HG03378 (cell line): ENCODE measurements around the gene GALNT18.

Experiments
- ATAC-seq: cut with Tn5 transposase; IDR thresholded peaks from one replicate; pipeline ENCODE4 v1.9.1; 2021; ENCODE audit warnings: mild to moderate bottlenecking, moderate library complexity; ENCODE audit not compliant: unreplicated experiment

GALNT18 gene

GRCh38 chr11:11441516-11441915 is 180.3 kb downstream of the GALNT18 start:
- no peak for ATAC-seq

- no peak for ATAC-seq
These were observed 180.7 kb downstream of the GALNT18 start for GRCh38 chr11:11441091-11441490.

DNA sequence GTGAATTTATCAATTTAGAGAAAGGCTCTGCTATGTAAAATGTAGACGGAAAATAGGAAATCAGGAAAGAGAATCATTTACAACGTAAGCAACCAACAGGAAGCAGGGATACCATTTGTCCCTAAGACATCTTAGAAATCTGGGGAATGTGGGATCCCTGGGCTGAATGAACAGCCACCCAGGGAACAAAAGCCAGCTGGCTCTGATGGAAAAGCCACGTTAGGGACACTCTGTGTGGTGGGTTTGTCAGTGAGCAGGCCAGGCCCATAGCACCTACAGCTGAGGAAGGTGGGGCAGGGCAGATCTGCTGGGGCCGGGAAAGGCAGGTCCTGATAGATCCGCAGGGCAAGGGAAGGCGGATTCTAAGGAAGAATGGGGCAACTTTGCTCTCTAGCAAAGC is 181.7 kb downstream of the GALNT18 start:
- ATAC-seq = no peak

GRCh38 chr11:11439591-11439990 is 182.2 kb downstream of the GALNT18 start:
- ATAC-seq = no peak

GRCh38 chr11:11436715-11437313 is 185.0 kb downstream of the GALNT18 start:
- ATAC-seq = no peak

GRCh38 chr11:11435635-11436034 is 186.2 kb downstream of the GALNT18 start:
- ATAC-seq = no peak

DNA sequence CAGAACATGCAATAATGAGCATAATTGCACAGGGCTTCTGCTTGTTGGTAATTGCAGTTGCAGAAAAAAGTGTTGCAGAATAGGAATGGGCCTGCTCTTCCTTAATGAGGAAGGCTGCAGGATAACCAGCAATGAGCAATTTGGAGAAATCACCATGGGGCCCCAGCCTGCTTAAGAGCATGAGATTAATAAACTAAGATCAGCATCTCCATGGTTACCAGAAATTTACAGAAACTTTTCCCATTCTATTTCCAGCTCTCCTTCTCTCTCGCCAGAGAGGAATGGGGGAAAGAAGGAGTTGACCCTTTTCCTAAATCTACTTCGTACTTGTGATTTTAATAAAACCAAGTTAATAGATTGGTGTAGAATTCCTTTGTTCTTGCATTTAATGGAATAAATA is 187.8 kb downstream of the GALNT18 start:
- no peak for ATAC-seq

GRCh38 chr11:11432621-11433319 is 189.0 kb downstream of the GALNT18 start:
- no peak for ATAC-seq

DNA sequence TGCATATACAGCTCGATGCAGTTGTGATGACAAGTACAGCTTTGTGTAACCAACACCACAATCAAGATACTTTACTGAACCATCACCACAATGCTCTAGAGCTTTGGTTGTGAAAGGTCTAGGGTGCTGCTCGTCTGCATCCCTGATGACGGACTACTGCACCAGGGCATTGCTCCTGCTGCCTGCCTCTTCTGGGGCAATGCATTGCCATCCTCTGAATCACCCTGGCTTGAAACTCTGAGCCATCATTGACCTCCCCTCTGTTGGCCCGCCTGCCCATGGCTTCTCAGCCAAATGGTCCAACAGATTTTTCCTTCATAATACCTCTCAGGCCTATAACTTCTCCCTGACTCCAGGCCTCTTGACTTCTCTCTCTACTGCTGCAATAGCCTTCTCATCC is 191.4 kb downstream of the GALNT18 start:
- ATAC-seq = no peak

- ATAC-seq = no peak
These were observed 193.1 kb downstream of the GALNT18 start for GRCh38 chr11:11428714-11429113.

DNA sequence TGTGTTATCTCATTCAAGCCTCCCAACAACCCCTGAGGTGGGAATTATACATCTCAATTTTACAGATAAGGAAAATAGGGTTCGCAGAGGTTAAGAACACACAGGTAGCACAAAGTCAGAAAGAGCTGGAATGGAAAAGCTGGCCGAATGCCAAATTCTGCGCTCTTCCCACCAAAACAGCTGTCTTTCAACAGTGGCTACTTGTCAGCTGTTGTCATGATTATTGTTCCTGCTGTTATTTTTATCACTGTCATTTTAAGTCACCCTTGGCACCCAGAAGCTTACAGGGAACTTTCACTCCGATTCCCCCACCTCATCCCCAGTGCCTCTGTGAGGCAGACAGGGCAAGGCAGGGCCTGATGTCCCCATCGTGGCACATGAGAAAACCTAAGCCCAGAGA is 194.3 kb downstream of the GALNT18 start:
- no peak for ATAC-seq

DNA sequence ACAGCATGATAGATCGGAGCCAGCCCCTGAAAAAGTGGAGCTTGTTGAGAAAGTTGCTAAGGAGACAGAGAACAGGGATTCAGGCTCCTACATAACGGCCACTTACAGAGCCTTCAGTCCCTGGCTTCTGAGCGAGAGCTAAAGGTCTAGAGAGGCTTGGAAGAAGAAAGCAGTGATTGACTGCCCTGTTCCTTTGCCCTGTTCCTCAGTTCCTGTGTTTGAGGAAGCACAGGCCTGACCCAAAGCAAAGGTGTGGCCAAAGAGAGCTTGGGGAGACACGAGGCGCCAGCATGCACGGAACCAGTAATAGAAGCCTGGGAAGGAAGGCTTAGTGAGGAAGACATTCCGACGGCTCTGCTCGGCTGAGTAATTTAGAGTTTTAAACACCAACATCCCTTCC is 194.7 kb downstream of the GALNT18 start:
- ATAC-seq = no peak

GRCh38 chr11:11426226-11426952 is 195.4 kb downstream of the GALNT18 start:
- ATAC-seq = no peak

- ATAC-seq = no peak
These were observed 196.0 kb downstream of the GALNT18 start for GRCh38 chr11:11425806-11426205.

DNA sequence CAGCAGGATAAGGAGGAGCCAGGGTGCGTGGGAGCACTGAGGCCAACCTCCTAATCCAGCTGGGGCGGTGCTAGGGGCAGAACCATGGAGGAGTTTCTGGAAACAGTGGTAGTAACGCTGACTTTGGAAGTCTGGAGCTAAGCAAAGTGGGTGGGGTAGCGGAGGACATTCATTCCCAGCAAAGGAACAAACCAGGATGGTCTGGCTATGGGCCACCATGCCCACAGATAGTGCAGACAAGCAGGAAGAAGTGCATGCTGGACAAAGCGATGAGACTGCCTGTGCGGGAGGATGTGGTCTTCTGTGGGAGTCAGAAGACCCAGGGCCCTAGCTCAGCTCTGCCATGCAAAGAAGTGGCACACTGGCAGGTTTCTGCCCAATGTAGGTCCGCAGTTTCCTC is 197.1 kb downstream of the GALNT18 start:
- ATAC-seq = no peak

DNA sequence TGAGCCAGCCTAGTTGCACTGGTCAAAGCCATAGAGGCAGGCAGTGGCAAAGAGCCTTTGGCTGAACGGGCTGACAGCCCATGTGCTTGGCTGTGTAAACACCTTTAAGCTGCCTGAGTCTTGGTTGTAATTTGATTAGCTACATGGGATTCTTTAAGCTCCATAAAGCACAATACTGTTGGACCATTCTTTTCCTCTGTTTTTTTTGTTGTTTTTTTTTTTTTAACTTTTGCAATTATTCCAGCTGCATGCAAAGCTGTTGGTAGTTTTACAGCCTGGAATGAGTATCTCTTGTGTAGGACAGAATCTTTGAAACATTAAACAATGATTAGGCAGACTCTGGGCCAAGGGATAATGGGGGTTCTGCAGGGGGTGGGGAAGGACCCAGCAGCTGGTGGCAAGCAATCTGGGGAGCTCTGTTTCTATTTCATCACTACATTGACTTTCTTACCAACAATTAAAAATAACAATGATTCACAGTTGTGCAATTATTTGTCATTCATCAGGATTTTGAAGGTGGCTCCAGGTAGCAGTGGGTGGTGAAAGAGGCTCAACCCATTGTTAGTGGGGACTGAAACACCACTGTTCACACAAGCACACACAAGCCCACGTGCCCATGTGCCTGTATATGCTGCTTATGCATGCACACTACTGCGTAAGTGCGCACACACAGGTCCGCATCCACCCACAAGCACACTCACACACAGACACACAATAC is 199.2 kb downstream of the GALNT18 start:
- no peak for ATAC-seq

DNA sequence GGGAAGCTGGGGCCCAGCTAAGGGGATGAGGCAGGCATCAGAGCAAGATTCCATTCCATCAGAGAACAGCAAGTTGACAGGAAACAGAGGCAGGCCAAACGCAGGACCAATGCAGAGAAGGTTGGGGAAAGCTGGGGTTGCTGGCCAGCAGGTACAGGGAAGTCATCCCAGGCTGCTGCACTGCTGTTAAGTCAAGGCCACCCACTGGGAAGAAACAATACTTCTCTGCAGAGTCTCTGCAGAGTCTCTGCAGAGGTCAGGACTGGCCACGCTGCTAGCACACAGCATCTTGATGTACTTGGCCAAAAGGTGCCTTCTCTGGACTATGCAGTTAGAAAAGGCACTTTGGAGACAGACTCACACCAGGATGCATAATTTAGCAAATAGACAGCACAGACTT is 200.3 kb downstream of the GALNT18 start:
- no peak for ATAC-seq

GRCh38 chr11:11420899-11421285 is 200.9 kb downstream of the GALNT18 start:
- no peak for ATAC-seq

GRCh38 chr11:11420191-11420898 is 201.5 kb downstream of the GALNT18 start:
- no peak for ATAC-seq

- ATAC-seq = no peak
These were observed 202.1 kb downstream of the GALNT18 start for GRCh38 chr11:11419747-11420146.

- no peak for ATAC-seq
These were observed 204.9 kb downstream of the GALNT18 start for GRCh38 chr11:11416917-11417316.
